HUES64 (cell line): ENCODE results near the gene GNG3.

Experiments
- H3K27ac ChIP-seq: 2 replicates; pipeline ENCODE4 v1.7.0; 2013; ENCODE audit warnings: low read depth, low read length, inconsistent platforms
- H3K27me3 ChIP-seq: 2 replicates; pipeline ENCODE4 v1.6.1; 2013; ENCODE audit warnings: mild to moderate bottlenecking, low read length; ENCODE audit not compliant: insufficient read depth
- H3K36me3 ChIP-seq: 2 replicates; pipeline ENCODE4 v1.6.1; 2013; ENCODE audit warnings: mild to moderate bottlenecking, low read length; ENCODE audit not compliant: insufficient read depth
- H3K4me1 ChIP-seq: 2 replicates; pipeline ENCODE4 v1.6.1; 2013; ENCODE audit warnings: mild to moderate bottlenecking, low read length, moderate library complexity; ENCODE audit not compliant: insufficient read depth
- H3K4me3 ChIP-seq: 2 replicates; pipeline ENCODE4 v1.5.1; 2013; ENCODE audit warnings: mild to moderate bottlenecking, low read length, moderate library complexity
- H3K9ac ChIP-seq: 2 replicates; pipeline ENCODE4 v1.6.1; 2013; ENCODE audit warnings: mild to moderate bottlenecking, low read depth, low read length
- H3K9me3 ChIP-seq: 2 replicates; pipeline ENCODE4 v1.6.1; 2013; ENCODE audit warnings: low read depth, low read length; ENCODE audit not compliant: insufficient read depth
- WGBS: fragments of 150-250, 120-280 bp; methylation state at CpG from one replicate; pipeline ENCODE4 v1.1.7; 2013; ENCODE audit warnings: missing lambda C conversion rate; 5-methylcytosine and 5-hydroxymethylcytosine counted together

Gene GNG3

DNA sequence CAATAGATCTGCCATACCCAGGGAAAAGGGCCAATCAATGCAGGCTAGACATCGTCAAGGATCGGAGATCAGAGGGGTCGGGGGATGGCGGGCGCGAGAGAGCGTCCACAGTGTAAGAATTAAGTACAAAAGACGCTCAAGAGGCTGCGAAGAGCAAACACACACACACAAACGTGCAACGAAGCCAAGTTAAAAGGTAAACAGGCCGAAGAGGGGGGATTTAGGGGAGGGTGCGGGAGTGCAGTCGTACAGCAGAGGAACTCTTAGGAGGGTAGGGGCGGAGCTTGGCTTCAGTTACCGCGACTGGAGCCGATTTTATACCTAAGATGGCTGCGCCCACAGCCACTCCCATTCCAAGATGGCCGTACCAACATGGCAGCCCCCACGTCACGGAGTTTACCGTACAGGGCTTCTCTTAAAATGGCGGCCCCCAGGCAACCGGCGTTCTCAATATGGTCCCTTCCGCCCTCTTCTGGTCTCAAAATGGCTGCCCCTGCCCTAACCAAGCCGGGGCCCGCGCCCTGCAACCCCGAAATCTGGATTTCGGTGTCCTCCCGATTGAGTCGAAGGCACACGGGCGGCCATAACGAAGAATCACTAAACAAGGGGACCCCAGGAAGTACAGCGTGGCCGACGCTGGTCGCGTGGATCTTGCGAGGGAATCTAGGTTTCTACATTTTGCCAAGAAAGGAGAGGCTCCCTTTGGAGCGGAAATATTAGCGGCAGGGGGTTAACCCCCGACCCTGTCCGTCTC is 1.9 kb downstream of the GNG3 start:
- H3K4me1 ChIP-seq = peaks cover 21% of the 10 kb centered on the region
- peak overlapping the region; percentile 95 for H3K9ac ChIP-seq
- peak overlapping the region; percentile 99 for H3K27ac ChIP-seq
- H3K9me3 ChIP-seq = no peaks in the 10 kb centered on the region
- peaks cover 47% of the 10 kb centered on the region for H3K36me3 ChIP-seq
- WGBS = 5% methylated on average over 47 of the region's 47 CpGs
- H3K4me3 ChIP-seq = peak overlapping the region; percentile 82
- no peaks in the 10 kb centered on the region for H3K27me3 ChIP-seq

DNA sequence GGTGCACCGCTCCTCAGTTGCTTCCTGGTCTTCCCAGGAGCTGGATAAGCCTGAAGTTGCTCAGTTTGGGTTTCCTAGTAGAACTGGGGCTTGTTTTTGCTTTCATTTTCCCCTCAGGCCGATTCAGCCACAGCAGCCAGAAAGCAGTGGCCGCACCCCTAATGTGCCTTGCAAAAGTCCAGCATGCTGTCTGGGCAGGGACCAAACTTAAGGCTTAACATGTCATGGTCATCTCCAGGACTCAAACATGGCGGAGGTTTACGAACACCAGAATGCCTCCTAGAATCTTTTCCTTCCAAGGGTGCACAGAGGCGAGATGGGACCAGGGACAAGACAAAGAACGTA is 2.5 kb downstream of the GNG3 start:
- Histone ChIP-seq H3K9ac (peak overlapping the region; percentile 95), H3K4me3 (peak overlapping the region; percentile 82)

DNA sequence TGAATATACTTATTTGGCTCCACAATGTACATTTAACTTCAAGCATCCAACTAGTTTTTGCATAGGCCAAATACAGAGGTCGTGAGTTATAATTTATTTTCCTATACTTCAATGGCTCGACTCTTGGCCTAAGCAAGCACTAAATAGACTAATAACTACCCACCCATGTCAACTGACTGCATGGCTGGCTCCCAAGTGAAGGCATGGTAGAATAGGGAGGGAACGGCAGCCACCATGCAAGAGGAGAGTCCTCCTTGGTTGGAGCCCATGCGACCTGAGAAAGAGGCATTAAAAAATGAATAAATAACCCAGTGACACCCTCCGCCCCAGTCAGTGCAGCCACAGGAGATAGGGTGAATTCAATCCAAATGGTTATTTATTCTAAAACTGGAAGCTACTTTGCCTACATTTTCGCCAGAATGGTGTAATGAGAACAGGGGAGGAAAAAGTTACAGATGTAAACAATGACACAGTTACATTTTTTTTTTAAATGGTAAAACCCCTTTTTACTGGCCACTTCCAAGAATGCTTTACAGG is 4.9 kb downstream of the GNG3 start:
- Histone ChIP-seq H3K36me3 (peaks cover 71% of the 10 kb centered on the region), H3K27ac (no peak overlapping the region)
- WGBS = 95% methylated on average over 6 of the region's 6 CpGs

More for the DNA sequence above, 2.5 kb downstream of the GNG3 start:
- Histone ChIP-seq H3K9me3 (no peaks in the 10 kb centered on the region), H3K27me3 (no peaks in the 10 kb centered on the region), H3K4me1 (peaks cover 21% of the 10 kb centered on the region), H3K36me3 (peaks cover 50% of the 10 kb centered on the region), H3K27ac (peak overlapping the region; percentile 99)
- WGBS = 76% methylated on average over 7 of the region's 7 CpGs

DNA sequence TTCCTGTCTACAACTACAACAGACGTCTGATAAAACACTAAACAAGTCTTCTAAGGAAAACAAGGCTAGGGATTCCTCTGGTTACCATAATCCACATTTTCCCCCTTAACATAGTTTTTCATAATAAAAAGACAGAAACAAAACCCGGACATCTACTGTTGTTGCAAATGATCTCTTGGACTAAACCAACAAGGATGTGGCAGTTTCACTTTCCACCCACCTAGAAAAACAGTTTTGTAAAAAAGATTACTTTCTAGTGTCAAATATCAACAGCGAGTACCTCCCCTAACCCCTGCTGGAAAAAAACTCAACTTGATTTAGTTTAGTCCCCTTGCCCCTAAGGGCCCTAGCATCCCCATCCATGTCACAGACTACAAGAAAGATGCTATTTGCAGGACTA is 5.4 kb downstream of the GNG3 start:
- Histone ChIP-seq H3K36me3 (peaks cover 76% of the 10 kb centered on the region), H3K9ac (no peak overlapping the region)

More for the DNA sequence above, 4.9 kb downstream of the GNG3 start:
- H3K27me3 ChIP-seq = no peaks in the 10 kb centered on the region
- no peak overlapping the region for H3K4me3 ChIP-seq
- peaks cover 17% of the 10 kb centered on the region for H3K4me1 ChIP-seq
- no peaks in the 10 kb centered on the region for H3K9me3 ChIP-seq
- no peak overlapping the region for H3K9ac ChIP-seq

DNA sequence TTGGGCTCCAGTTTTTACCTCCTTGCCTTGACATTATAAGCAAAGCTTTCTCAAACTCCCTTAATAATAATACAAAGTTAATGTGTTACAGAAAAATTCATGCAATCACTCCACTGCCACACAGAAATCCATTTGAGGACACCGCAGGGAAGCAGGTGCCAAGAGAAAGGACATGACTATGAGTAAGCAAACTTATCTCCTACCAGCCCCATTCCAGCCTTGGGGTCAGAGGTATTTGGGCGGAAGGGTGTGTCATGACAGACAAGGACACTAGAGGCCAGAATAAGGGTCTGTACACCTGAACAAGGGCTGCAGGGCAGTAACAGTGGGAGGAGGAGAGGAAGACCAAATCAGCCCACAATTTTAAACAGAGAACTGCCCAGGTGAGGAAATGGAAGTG is 5.9 kb downstream of the GNG3 start:
- H3K4me3 ChIP-seq = no peak overlapping the region

More for the DNA sequence above, 5.4 kb downstream of the GNG3 start:
- Histone ChIP-seq H3K4me1 (peaks cover 13% of the 10 kb centered on the region), H3K27ac (no peak overlapping the region), H3K4me3 (no peak overlapping the region), H3K9me3 (no peaks in the 10 kb centered on the region), H3K27me3 (no peaks in the 10 kb centered on the region)
- WGBS = 96% methylated on average over 3 of the region's 3 CpGs

DNA sequence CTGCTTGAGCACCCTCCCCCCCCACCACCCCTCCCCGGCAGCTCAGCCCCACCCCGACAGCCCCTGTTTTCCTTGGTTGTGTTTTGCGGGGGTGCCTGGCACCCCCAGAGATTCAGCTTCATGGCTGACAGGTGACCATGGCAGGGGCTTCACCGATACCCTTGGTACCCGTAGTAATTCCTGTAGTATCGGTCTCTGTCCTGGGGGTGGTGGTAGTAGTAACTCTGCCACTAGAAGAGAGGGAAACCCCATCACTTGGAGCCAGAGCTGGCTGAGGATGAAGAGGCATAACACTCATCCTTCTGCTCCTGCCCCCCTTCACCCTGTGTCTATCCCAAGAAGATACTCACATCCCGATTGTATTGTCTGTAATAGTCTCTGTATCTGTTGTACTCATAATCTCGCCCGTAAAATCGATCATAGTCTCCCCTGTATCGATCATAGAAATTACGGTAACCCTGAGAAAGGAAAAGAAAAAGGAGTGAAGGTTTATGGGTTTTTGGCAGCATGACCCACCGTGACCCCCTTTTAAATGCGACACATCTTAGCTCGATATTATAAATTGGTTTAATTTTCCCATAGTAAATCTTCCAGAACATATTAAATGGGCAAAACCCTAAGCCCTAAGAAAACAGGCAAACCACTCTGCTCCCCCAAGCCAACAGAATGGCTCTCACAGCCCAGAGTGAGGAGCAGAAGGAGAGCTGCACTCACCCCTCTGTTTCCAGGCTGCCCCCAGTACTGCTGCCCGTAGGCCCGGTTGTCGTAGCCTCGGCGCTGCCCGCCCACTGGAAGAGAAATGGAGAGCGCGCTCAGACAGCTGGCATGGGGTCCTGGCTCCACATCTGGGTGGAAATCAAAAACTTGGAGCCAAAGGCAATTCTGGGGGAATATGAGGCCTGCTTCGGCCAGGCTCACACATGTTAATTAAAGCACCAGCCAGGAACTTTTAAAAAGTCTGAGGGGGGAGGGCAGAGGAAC is 8.0 kb downstream of the GNG3 start:
- Histone ChIP-seq H3K9me3 (no peaks in the 10 kb centered on the region), H3K27ac (no peak overlapping the region), H3K9ac (no peak overlapping the region), H3K36me3 (peaks cover 98% of the 10 kb centered on the region), H3K4me3 (no peak overlapping the region), H3K4me1 (peaks cover under 1% of the 10 kb centered on the region; the same call in 1 of the 2 replicates), H3K27me3 (no peaks in the 10 kb centered on the region)
- 95% methylated on average over 24 of the region's 24 CpGs for WGBS

More for the DNA sequence above, 5.9 kb downstream of the GNG3 start:
- H3K9me3 ChIP-seq = no peaks in the 10 kb centered on the region
- 100% methylated on average over 1 of the region's 2 CpGs for WGBS
- peak overlapping the region; percentile 12; the same call in 1 of the 2 replicates for H3K27ac ChIP-seq
- no peak overlapping the region for H3K9ac ChIP-seq
- H3K36me3 ChIP-seq = peaks cover 81% of the 10 kb centered on the region
- H3K4me1 ChIP-seq = peaks cover 9% of the 10 kb centered on the region
- H3K27me3 ChIP-seq = no peaks in the 10 kb centered on the region

DNA sequence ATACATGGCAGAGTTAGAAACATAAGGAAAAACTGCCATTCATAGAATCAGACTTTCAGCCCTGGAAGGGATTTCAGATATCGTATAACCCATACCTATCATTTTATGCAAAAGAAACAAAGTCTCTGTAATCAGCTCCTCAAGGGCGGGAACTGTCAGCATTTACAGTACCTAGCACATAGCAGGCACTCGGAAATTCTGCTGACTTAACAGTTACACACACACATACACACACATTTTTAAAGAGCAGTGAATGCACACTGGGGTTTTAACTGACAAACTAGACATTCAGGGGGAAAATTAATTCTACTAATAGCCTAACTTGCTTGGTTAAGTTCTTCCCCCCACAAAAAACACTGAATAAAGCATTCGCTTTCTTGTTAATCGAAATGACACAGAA is 8.7 kb downstream of the GNG3 start:
- no peaks in the 10 kb centered on the region for H3K27me3 ChIP-seq
- no peaks in the 10 kb centered on the region for H3K9me3 ChIP-seq
- WGBS = 96% methylated on average over 5 of the region's 5 CpGs
- no peak overlapping the region for H3K27ac ChIP-seq
- no peak overlapping the region for H3K9ac ChIP-seq
- no peak overlapping the region for H3K4me3 ChIP-seq
- H3K36me3 ChIP-seq = peaks cover 98% of the 10 kb centered on the region
- no peaks in the 10 kb centered on the region for H3K4me1 ChIP-seq

DNA sequence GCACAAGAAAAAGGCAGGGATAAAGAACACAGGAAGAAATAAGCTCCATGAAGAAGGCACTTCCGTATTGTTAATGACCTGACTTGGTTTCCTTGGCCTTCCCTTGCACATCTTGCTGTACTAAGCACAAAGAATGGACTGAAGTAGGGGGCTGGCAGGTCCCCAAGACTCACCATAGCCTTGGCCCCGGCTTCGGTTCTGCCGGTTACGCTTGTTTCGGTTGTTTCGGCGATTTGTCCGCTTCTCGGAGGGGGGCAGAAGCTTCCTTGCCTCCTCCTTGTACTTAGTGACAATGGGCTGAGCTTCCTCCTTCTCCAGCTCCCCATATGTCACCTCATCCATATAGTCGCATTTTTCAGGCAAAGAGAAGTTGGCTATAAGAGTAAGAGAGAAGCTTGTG is 9.3 kb downstream of the GNG3 start:
- H3K27ac ChIP-seq = no peak overlapping the region
- H3K4me3 ChIP-seq = no peak overlapping the region
- WGBS = 98% methylated on average over 10 of the region's 11 CpGs
- H3K27me3 ChIP-seq = no peaks in the 10 kb centered on the region
- H3K9me3 ChIP-seq = no peaks in the 10 kb centered on the region
- no peak overlapping the region for H3K9ac ChIP-seq
- H3K4me1 ChIP-seq = no peaks in the 10 kb centered on the region
- peaks cover 98% of the 10 kb centered on the region for H3K36me3 ChIP-seq

DNA sequence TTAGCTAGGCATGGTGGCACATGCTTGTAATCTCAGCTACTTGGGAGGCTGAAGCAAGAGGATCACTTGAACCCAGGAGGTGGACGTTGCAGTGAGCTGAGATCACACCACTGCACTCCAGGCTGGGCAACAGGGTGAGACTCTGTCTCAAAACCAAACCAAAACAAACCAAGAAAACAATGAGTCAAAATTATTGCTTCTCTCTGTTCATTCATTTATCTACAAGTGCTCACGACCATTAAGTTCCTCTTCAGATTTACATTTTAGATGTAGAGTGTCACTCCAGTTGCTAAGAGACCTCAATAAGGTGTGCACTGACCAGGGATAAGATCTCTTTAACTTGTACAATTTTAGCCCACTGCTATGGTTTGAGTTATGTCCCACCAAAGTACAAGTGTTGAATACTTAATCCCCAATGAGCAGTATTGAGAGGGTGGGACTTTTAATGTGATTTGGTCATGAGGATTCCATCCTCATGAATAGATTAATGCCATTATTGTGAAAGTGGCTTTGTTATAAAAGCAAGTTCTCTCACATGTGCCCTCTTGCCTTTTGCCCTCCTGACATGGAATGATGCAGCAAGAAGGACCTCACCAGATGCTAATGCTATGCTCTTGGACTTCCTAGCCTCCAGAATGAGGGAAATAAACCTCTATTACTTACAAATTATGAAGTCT is 12.0 kb downstream of the GNG3 start:
- peaks cover 99% of the 10 kb centered on the region for H3K36me3 ChIP-seq
- no peaks in the 10 kb centered on the region for H3K9me3 ChIP-seq
- H3K4me3 ChIP-seq = no peak overlapping the region
- 91% methylated on average over 2 of the region's 2 CpGs for WGBS
- peaks cover under 1% of the 10 kb centered on the region; the same call in 1 of the 2 replicates for H3K4me1 ChIP-seq
- no peaks in the 10 kb centered on the region for H3K27me3 ChIP-seq
- no peak overlapping the region for H3K27ac ChIP-seq
- H3K9ac ChIP-seq = no peak overlapping the region

DNA sequence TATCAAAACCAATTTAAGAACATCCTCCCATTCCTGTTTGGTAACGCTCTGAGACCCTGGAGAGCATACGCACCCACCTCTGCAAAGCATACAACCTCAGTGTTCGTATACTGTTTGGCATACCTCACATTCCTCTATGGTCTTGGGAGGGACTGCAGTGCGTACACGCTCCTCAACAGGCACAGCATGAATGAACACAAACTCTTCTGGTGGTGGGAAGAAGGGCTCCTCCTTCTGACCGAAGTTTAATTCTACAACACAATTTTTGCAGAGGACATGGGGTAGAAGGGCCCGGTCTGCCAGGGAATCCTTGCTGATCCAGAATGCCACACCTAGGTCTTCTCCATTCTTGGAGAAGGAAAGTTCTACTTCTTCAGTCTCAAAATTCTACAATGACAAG is 14.5 kb downstream of the GNG3 start:
- Histone ChIP-seq H3K4me1 (peaks cover 11% of the 10 kb centered on the region), H3K27ac (no peak overlapping the region), H3K4me3 (no peak overlapping the region), H3K27me3 (no peaks in the 10 kb centered on the region), H3K9ac (no peak overlapping the region), H3K36me3 (peaks cover 80% of the 10 kb centered on the region), H3K9me3 (no peaks in the 10 kb centered on the region)
- WGBS = 96% methylated on average over 7 of the region's 7 CpGs
